ENCODE data around the gene AICDA. TPM values are rescaled to one million over a fixed set of nuclear protein-coding genes. Genes with fewer than 3 reads are reported as not detected.

AICDA gene
- total RNA-seq = not detected in 2 replicates

DNA sequence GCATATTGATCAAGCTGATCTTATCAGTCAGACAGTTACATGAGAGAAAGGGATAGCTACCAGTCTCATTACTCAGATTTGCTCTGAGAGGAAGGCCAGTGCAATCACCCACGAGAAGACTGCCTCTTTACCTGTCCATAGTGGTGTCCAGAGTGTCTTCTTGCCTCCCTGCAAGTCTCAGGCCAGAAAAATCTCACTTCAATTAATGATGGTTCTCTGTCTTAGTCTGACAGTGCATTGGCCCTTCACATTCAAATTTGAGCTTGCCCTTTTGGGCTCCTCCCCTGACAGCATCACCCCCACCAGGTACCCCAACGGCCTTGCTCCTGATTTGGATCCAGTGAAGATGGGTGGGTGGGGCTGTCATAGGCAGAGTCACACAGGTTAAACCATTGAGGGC, at the start of gene AICDA:
TSS of gene AICDA (minus strand) at position 231 of the 400 bp plus-strand sequence. CDS start at position 139, 92 bp downstream.
- TF ChIP-seq, protein P1, sequence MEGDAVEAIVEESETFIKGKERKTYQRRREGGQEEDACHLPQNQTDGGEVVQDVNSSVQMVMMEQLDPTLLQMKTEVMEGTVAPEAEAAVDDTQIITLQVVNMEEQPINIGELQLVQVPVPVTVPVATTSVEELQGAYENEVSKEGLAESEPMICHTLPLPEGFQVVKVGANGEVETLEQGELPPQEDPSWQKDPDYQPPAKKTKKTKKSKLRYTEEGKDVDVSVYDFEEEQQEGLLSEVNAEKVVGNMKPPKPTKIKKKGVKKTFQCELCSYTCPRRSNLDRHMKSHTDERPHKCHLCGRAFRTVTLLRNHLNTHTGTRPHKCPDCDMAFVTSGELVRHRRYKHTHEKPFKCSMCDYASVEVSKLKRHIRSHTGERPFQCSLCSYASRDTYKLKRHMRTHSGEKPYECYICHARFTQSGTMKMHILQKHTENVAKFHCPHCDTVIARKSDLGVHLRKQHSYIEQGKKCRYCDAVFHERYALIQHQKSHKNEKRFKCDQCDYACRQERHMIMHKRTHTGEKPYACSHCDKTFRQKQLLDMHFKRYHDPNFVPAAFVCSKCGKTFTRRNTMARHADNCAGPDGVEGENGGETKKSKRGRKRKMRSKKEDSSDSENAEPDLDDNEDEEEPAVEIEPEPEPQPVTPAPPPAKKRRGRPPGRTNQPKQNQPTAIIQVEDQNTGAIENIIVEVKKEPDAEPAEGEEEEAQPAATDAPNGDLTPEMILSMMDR (conservative IDR thresholded peaks at IDR 0.05; ENCODE audit: low read depth, low read length) = no peak
- no peak for DNase-seq (ENCODE audit: low read depth)
- H3K4me3 ChIP-seq (ENCODE audit: low read depth, low read length) = no peak within 1 kb of the TSS

DNA sequence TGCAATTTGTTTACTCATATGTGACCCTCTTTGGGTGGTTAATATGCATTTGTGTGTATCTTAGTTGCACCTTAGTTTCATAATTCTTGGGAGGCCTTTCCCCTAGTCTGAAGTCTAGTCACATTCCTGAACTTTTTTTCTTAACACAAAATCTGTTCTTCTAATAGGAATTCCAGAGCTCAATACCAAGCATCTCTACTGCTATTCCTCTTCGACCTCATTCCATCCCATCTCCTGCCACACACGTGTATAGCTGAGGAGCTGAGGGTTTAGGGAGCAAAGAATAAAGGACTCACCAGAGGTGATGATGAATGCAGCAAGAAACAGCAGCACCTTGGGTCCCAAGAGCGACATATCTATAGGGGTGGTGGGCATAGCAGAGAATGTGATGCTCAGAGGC, 49.1 kb upstream of the AICDA start:
- no peak for DNase-seq (ENCODE audit: low read depth)
- H3K4me3 ChIP-seq (ENCODE audit: low read depth, low read length) = no peak overlapping the region
- TF ChIP-seq, protein P1 (conservative IDR thresholded peaks at IDR 0.05; ENCODE audit: low read depth, low read length) = no peak

DNA sequence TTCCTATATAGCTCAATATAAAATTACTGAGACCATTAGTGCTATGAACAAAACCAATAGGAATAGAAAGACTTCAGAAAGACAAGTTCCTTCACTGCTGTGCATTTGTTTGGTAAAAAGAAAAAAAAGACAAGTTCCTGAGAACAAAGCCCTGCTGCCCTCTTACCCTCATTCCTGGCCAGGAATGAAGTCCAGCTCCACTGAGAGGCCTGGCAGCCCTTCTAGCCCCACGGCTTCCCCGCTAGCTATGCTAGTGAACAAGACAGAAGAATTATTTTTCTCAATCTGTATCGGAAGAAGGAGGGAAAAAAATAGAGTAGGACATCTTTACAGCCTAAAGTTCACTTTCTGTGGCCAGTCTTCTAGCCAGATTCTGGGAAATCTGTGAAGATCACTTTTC, 48.4 kb upstream of the AICDA start:
- no peak overlapping the region for H3K4me3 ChIP-seq (ENCODE audit: low read depth, low read length)
- no peak for DNase-seq (ENCODE audit: low read depth)
- TF ChIP-seq, protein P1 (conservative IDR thresholded peaks at IDR 0.05; ENCODE audit: low read depth, low read length) = no peak

DNA sequence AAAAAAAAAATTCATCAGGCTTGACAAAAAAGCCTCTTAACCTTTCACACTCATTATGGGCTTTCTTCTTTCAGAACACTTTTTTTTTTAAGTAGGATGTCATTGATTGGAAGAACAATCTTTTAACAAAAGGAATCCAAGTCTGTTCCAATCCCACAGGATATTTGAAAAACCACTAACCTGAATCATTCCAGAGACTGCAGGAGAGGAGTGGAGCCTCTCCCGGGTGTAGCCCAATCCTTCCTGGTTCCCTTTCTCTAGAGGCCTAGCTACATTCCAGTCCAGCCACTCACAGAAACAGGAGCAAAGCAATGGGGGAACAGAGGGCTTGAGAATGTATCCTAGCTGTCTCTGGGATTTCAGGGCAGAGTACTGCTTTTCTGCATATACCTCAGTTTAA, 45.7 kb upstream of the AICDA start:
- TF ChIP-seq, protein P1 (conservative IDR thresholded peaks at IDR 0.05; ENCODE audit: low read depth, low read length) = no peak
- H3K4me3 ChIP-seq (ENCODE audit: low read depth, low read length) = no peak overlapping the region
- no peak for DNase-seq (ENCODE audit: low read depth)

- H3K4me3 ChIP-seq (ENCODE audit: low read depth, low read length) = no peak overlapping the region
- DNase-seq (ENCODE audit: low read depth) = no peak
- TF ChIP-seq, protein P1 (conservative IDR thresholded peaks at IDR 0.05; ENCODE audit: low read depth, low read length) = no peak
Measured at GRCh38 chr12:8655421-8655820, 42.8 kb upstream of the AICDA start.

DNA sequence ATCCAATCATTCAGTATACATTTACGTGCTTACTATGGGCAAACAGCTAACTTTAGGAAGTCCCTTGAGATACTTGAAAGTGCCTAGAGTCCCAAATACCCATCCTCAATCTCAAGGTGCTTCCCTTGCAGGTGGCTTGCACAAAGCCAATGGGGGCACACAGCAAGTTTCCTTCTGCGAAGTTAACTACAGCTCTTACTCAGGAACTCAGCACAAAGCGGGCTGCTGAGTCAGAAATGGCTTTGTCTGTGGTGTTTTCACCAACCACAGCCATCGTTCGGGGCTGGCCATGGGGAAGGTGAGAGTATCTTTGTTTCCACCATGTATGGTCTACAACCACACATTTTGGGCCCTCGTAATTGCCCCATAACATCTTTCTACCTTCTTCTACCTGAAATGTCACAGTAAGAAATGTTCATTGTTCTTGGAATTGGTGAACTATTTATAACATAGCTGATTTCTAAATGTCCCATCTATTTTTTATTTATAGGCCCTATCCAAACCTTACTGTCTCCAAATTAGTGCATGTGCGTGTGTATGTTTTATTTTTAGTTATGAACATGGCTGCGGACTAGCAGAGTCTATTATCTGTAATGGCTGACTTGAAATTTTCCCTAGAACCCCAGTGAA, 36.0 kb upstream of the AICDA start:
- TF ChIP-seq, protein P1 (conservative IDR thresholded peaks at IDR 0.05; ENCODE audit: low read depth, low read length) = no peak
- no peak overlapping the region for H3K4me3 ChIP-seq (ENCODE audit: low read depth, low read length)
- no peak for DNase-seq (ENCODE audit: low read depth)

- no peak for DNase-seq (ENCODE audit: low read depth)
- TF ChIP-seq, protein P1 (conservative IDR thresholded peaks at IDR 0.05; ENCODE audit: low read depth, low read length) = no peak
- H3K4me3 ChIP-seq (ENCODE audit: low read depth, low read length) = no peak overlapping the region
Measured at GRCh38 chr12:8647968-8648367, 35.3 kb upstream of the AICDA start.
